HepG2 (cell line): ENCODE results near the gene PIGL. TPM values are rescaled to one million over a fixed set of nuclear protein-coding genes. Genes with fewer than 3 reads are reported as not detected.
A peak's percentile ranks its signal among the peaks of the same experiment; 100 is the strongest.

Experiments used
- CEBPB ChIP-seq: IDR thresholded peaks from 2 replicates; pipeline ENCODE4 v1.6.1; 2011; ENCODE audit warnings: low read depth, low read length, improper control_type of control experiment, borderline replicate concordance
- CEBPG ChIP-seq: IDR thresholded peaks from 2 replicates; pipeline ENCODE4 v1.6.1; 2016
- HINFP ChIP-seq: sonication (generic); formaldehyde crosslinking; IDR thresholded peaks from 2 replicates; pipeline ENCODE4 v1.4.0; 2020; ENCODE audit warnings: low read depth, mild to moderate bottlenecking, missing genetic modification reagents
- HNF4A ChIP-seq: sonication (generic); formaldehyde crosslinking; IDR thresholded peaks from 2 replicates; pipeline ENCODE4 v1.4.0; 2020; ENCODE audit warnings: missing genetic modification reagents
- HNRNPLL ChIP-seq: fragments of 200-400 bp; formaldehyde crosslinking; IDR thresholded peaks from 2 replicates; pipeline ENCODE4 v1.6.1; 2017; ENCODE audit warnings: mild to moderate bottlenecking, low read depth, low read length; ENCODE audit not compliant: poor library complexity, severe bottlenecking
- KDM1A ChIP-seq: IDR thresholded peaks from 2 replicates; pipeline ENCODE4 v1.6.1; 2016; ENCODE audit warnings: missing compliant biosample characterization
- KDM5A ChIP-seq: fragments of 200-600 bp; sonication (generic); IDR thresholded peaks from 2 replicates; pipeline ENCODE4 v1.7.0; 2018; ENCODE audit warnings: antibody characterized with exemption, mild to moderate bottlenecking, low read length, borderline replicate concordance
- MLXIP ChIP-seq: sonication (generic); formaldehyde crosslinking; IDR thresholded peaks from 2 replicates; pipeline ENCODE4 v1.9.0; 2021; ENCODE audit warnings: missing genetic modification reagents, borderline replicate concordance
- MYC ChIP-seq: sonication (generic); formaldehyde crosslinking; IDR thresholded peaks from 2 replicates; pipeline ENCODE4 v1.9.0; 2021; ENCODE audit warnings: missing genetic modification reagents, borderline replicate concordance
- PLSCR1 ChIP-seq: sonication (generic); formaldehyde crosslinking; IDR thresholded peaks from 2 replicates; pipeline ENCODE4 v1.5.0; 2020; ENCODE audit warnings: missing genetic modification reagents, mild to moderate bottlenecking, borderline replicate concordance
- POLR2A ChIP-seq, 2 experiments: IDR thresholded peaks; 2 replicates each; pipeline ENCODE4 v1.6.1; 2011; ENCODE audit warnings: low read depth in 2 of 2, low read length in 2 of 2, mild to moderate bottlenecking in 1 of 2, moderate library complexity in 1 of 2; ENCODE audit not compliant: insufficient read depth in 1 of 2
- SAP130 ChIP-seq: IDR thresholded peaks from 2 replicates; pipeline ENCODE4 v1.6.1; 2016; ENCODE audit warnings: low read depth
- SNAPC5 ChIP-seq: sonication (generic); formaldehyde crosslinking; IDR thresholded peaks from 2 replicates; pipeline ENCODE4 v1.8.1; 2023; ENCODE audit warnings: mild to moderate bottlenecking, missing genetic modification reagents, borderline replicate concordance
- SP5 ChIP-seq: IDR thresholded peaks from 2 replicates; pipeline ENCODE4 v1.6.1; 2016; ENCODE audit warnings: low read depth, borderline replicate concordance
- ZBTB7B ChIP-seq: sonication (generic); formaldehyde crosslinking; IDR thresholded peaks from 2 replicates; pipeline ENCODE4 v1.4.0; 2020; ENCODE audit warnings: missing genetic modification reagents
- ZNF142 ChIP-seq: sonication (generic); formaldehyde crosslinking; IDR thresholded peaks from 2 replicates; pipeline ENCODE4 v1.4.0; 2020; ENCODE audit warnings: missing genetic modification reagents
- ZNF430 ChIP-seq: sonication (generic); formaldehyde crosslinking; IDR thresholded peaks from 2 replicates; pipeline ENCODE4 v1.9.0; 2021; ENCODE audit warnings: mild to moderate bottlenecking, missing genetic modification reagents
- ZNF549 ChIP-seq: sonication (generic); formaldehyde crosslinking; IDR thresholded peaks from 2 replicates; pipeline ENCODE4 v1.5.0; 2020; ENCODE audit warnings: missing genetic modification reagents
- ZNF562 ChIP-seq: sonication (generic); formaldehyde crosslinking; IDR thresholded peaks from 2 replicates; pipeline ENCODE4 v1.8.0; 2022; ENCODE audit warnings: missing genetic modification reagents, borderline replicate concordance
- ZNF672 ChIP-seq: sonication (generic); formaldehyde crosslinking; IDR thresholded peaks from 2 replicates; pipeline ENCODE4 v1.8.1; 2022; ENCODE audit warnings: missing genetic modification reagents
- ZNF709 ChIP-seq: sonication (generic); formaldehyde crosslinking; IDR thresholded peaks from 2 replicates; pipeline ENCODE4 v1.5.0; 2020; ENCODE audit warnings: mild to moderate bottlenecking, missing genetic modification reagents
- ZNF879 ChIP-seq: sonication (generic); formaldehyde crosslinking; IDR thresholded peaks from 2 replicates; pipeline ENCODE4 v1.8.1; 2023; ENCODE audit warnings: missing genetic modification reagents
- polyA plus RNA-seq, 8 experiments: library from polyadenylated mRNA; depleted of rRNA in 3 of 8; stranded (reverse) in 7 of 8; unstranded in 1 of 8; fragments of >200 nt; fragmentation: Illumina TruSeq in 4 of 8; extraction: Trizol in 4 of 8; gene quantifications; 2 replicates each; pipeline versions ENCODE4 v1.2.1 to v1.2.3, GENCODE V29; 2011 to 2016; ENCODE audit warnings: low read depth in 4 of 8, missing spikeins in 1 of 8, mixed read lengths in 1 of 8; ENCODE audit not compliant: insufficient read depth in 1 of 8
- total RNA-seq, 5 experiments: library from RNA; depleted of rRNA; stranded (reverse); fragments of >200 nt; fragmentation: Illumina TruSeq; extraction: Trizol; gene quantifications; 2 replicates each; pipeline ENCODE4 v1.2.3, GENCODE V29; 2016; ENCODE audit warnings: low read depth in 1 of 5

PIGL gene
- total and polyA plus RNA-seq, 2 of the 13 experiments (the other 11 are each of a cell fraction or from before 2014, with no cell fraction given): 28.5 to 63.8 TPM

GRCh38 chr17:16215965-16216316 lies 1.1 kb upstream of the PIGL start (continued):
- TF ChIP-seq PLSCR1: no peak
- TF ChIP-seq MLXIP: no peak
- TF ChIP-seq POLR2A (IDR thresholded peaks at IDR 0.05; ENCODE audit: insufficient read depth in 1 of 2, low read depth in 2 of 2, low read length in 2 of 2): no peak
- TF ChIP-seq ZBTB7B (CRISPR knock-in tag): no peak
- TF ChIP-seq SP5 (CRISPR knock-in tag): no peak
- TF ChIP-seq SAP130 (CRISPR knock-in tag): no peak
- TF ChIP-seq HNF4A: no peak
- TF ChIP-seq CEBPB: no peak
- no peak for TF ChIP-seq ZNF549
- TF ChIP-seq ZNF709 (CRISPR knock-in tag): no peak
- no peak for TF ChIP-seq HINFP (CRISPR knock-in tag)
- no peak for TF ChIP-seq MYC (CRISPR knock-in tag)
- TF ChIP-seq ZNF879 (CRISPR knock-in tag): no peak
- TF ChIP-seq CEBPG: no peak
- TF ChIP-seq SNAPC5 (CRISPR knock-in tag): no peak
- no peak for TF ChIP-seq HNRNPLL
- no peak for TF ChIP-seq KDM1A
- no peak for TF ChIP-seq ZNF672
- peak; percentile 92 for TF ChIP-seq ZNF142
- no peak; the same call in 1 of the 2 replicates for TF ChIP-seq ZNF430 (CRISPR knock-in tag)
- TF ChIP-seq KDM5A: no peak
- no peak for TF ChIP-seq ZNF562
